IMR-90 (cell line): ENCODE data around the gene MX1. TPM values are rescaled to one million over a fixed set of nuclear protein-coding genes. Genes with fewer than 3 reads are reported as not detected.

Source experiments
- ATAC-seq: fragments of 200-7000 bp; cut with Tn5 transposase; 2 replicates; pipeline ENCODE4 v1.9.1; 2020; ENCODE audit warnings: low read depth, mild to moderate bottlenecking, moderate library complexity
- BruUV-seq: library from RNA; stranded (reverse); fragments of 400-500 nt; replicated peaks from 2 replicates; lab custom pipeline; 2021; lab: Mats Ljungman, UMichigan
- CTCF ChIA-PET: fragments of 300-600 bp; formaldehyde crosslinking; extraction: SDS; loops from one replicate; lab custom pipeline; 2021; ENCODE audit warnings: antibody characterized with exemption; lab: Yijun Ruan, JAX
- POLR2A ChIA-PET: fragments of 300-600 bp; sonication (Branson Sonifier 250); formaldehyde crosslinking; loops from one replicate; lab custom pipeline; 2022; ENCODE audit warnings: antibody characterized with exemption; ENCODE audit not compliant: unreplicated experiment; lab: Charles Lee
- DNase-seq: peaks from one replicate; pipeline ENCODE4 v3.0.0; 2013
- H2AFZ ChIP-seq: replicated peaks from 2 replicates; pipeline ENCODE3; 2013; ENCODE audit warnings: low read length, mild to moderate bottlenecking; ENCODE audit not compliant: poor library complexity
- H2AK5ac ChIP-seq: 2 replicates; pipeline ENCODE4 v1.6.1; 2013; ENCODE audit warnings: low read depth, low read length, inconsistent platforms
- H2AK9ac ChIP-seq: replicated peaks from 2 replicates; pipeline ENCODE3; 2013; ENCODE audit warnings: mild to moderate bottlenecking, low read depth, low read length, moderate library complexity; ENCODE audit not compliant: poor library complexity
- H2BK120ac ChIP-seq: 2 replicates; pipeline ENCODE4 v1.6.1; 2013; ENCODE audit warnings: low read depth, low read length, inconsistent platforms
- H2BK15ac ChIP-seq: 3 replicates; pipeline ENCODE4 v1.6.1; 2013; ENCODE audit warnings: low read depth, low read length, inconsistent platforms
- H2BK20ac ChIP-seq: 2 replicates; pipeline ENCODE4 v1.6.1; 2013; ENCODE audit warnings: low read depth, mild to moderate bottlenecking, inconsistent platforms, low read length, moderate library complexity
- H2BK5ac ChIP-seq: 2 replicates; pipeline ENCODE4 v1.6.1; 2013; ENCODE audit warnings: mild to moderate bottlenecking, low read depth, low read length, inconsistent platforms; ENCODE audit not compliant: poor library complexity, severe bottlenecking
- H3K14ac ChIP-seq: replicated peaks from 2 replicates; pipeline ENCODE4 v1.6.1; 2013; ENCODE audit warnings: low read depth, low read length, inconsistent platforms
- H3K18ac ChIP-seq: 2 replicates; pipeline ENCODE4 v1.6.1; 2013; ENCODE audit warnings: low read depth, low read length, control low read depth
- H3K23ac ChIP-seq: 2 replicates; pipeline ENCODE4 v1.6.1; 2013; ENCODE audit warnings: low read depth, low read length, inconsistent platforms
- H3K27ac ChIP-seq: 2 replicates; pipeline ENCODE4 v1.5.1; 2013; ENCODE audit warnings: mild to moderate bottlenecking, control low read depth, low read length; ENCODE audit not compliant: insufficient read depth
- H3K27me3 ChIP-seq: 2 replicates; pipeline ENCODE4 v1.6.1; 2013; ENCODE audit warnings: low read length; ENCODE audit not compliant: control insufficient read depth, insufficient read depth
- H3K36me3 ChIP-seq: 2 replicates; pipeline ENCODE4 v1.6.1; 2013; ENCODE audit warnings: low read length, mixed read lengths; ENCODE audit not compliant: control insufficient read depth, insufficient read depth
- H3K4ac ChIP-seq: 2 replicates; pipeline ENCODE4 v1.6.1; 2013; ENCODE audit warnings: low read depth, low read length, inconsistent platforms
- H3K4me1 ChIP-seq: 2 replicates; pipeline ENCODE4 v1.6.1; 2013; ENCODE audit warnings: low read length, mixed read lengths; ENCODE audit not compliant: control insufficient read depth, insufficient read depth
- H3K4me2 ChIP-seq: 2 replicates; pipeline ENCODE4 v1.6.1; 2013; ENCODE audit warnings: low read depth, mild to moderate bottlenecking, control low read depth, low read length, moderate library complexity
- H3K4me3 ChIP-seq: 2 replicates; pipeline ENCODE4 v1.5.1; 2013; ENCODE audit warnings: low read depth, mild to moderate bottlenecking, control low read depth, low read length, moderate library complexity; ENCODE audit not compliant: insufficient read depth
- H3K56ac ChIP-seq: 2 replicates; pipeline ENCODE4 v1.6.1; 2013; ENCODE audit warnings: low read length, inconsistent platforms; ENCODE audit not compliant: insufficient read depth; ENCODE audit errors: extremely low read depth
- H3K79me1 ChIP-seq, 2 experiments: 2 replicates each; pipeline ENCODE4 v1.6.1; 2013; ENCODE audit warnings: low read length in 2 of 2, inconsistent platforms in 1 of 2, low read depth in 1 of 2
- H3K9ac ChIP-seq: 2 replicates; pipeline ENCODE4 v1.6.1; 2013; ENCODE audit warnings: low read depth, low read length, control low read depth
- H3K9me1 ChIP-seq: 2 replicates; pipeline ENCODE4 v1.6.1; 2013; ENCODE audit warnings: low read length, inconsistent platforms; ENCODE audit not compliant: insufficient read depth
- H3K9me3 ChIP-seq: 2 replicates; pipeline ENCODE4 v1.6.1; 2013; ENCODE audit warnings: low read length; ENCODE audit not compliant: control insufficient read depth, insufficient read depth
- H4K20me1 ChIP-seq: 2 replicates; pipeline ENCODE4 v1.6.1; 2013; ENCODE audit warnings: low read length, inconsistent platforms; ENCODE audit not compliant: insufficient read depth
- H4K5ac ChIP-seq: 2 replicates; pipeline ENCODE4 v1.6.1; 2013; ENCODE audit warnings: mild to moderate bottlenecking, low read depth, low read length, control low read depth
- H4K8ac ChIP-seq, 2 experiments: 2 replicates each; pipeline ENCODE4 v1.6.1; 2013; ENCODE audit warnings: low read depth in 2 of 2, low read length in 2 of 2, control low read depth in 1 of 2, inconsistent platforms in 1 of 2
- H4K91ac ChIP-seq: 2 replicates; pipeline ENCODE4 v1.6.1; 2013; ENCODE audit warnings: low read depth, low read length, inconsistent platforms; ENCODE audit not compliant: insufficient read depth
- FOS ChIP-seq: fragments of 150-350 bp; IDR thresholded peaks from 2 replicates; pipeline ENCODE4 v1.6.1; 2016; ENCODE audit warnings: low read depth, low read length
- MAFK ChIP-seq: IDR thresholded peaks from 2 replicates; pipeline ENCODE4 v1.6.1; 2012; ENCODE audit warnings: low read depth, low read length, improper control_type of control experiment
- WGBS, 2 experiments: methylation state at CpG; one replicate each; pipeline versions ENCODE4 v1.1.5 to v1.1.7; 2013; ENCODE audit warnings: missing lambda C conversion rate in 2 of 2; ENCODE audit not compliant: insufficient read length in 1 of 2; ENCODE audit errors: extremely low coverage in 2 of 2; 5-methylcytosine and 5-hydroxymethylcytosine counted together
- dilution Hi-C: fragments of 300-500 bp; cut with HindIII; formaldehyde crosslinking; loops from one replicate; pipeline ENCODE4 v1.14.3; 2018; ENCODE audit warnings: low sequenced_read_pairs; ENCODE audit not compliant: unreplicated experiment
- in situ Hi-C: fragments of 300-500 bp; cut with MboI; formaldehyde crosslinking; loops from 3 replicates; pipeline ENCODE4 v1.14.3; 2019; ENCODE audit warnings: low sequenced_read_pairs, inconsistent platforms, mixed read lengths
- intact Hi-C: fragments of 100-400 bp; cut with micrococcal nuclease; formaldehyde crosslinking; loops from 2 replicates; pipeline ENCODE4 v1.10.0; 2022
- polyA plus RNA-seq, 3 experiments: library from polyadenylated mRNA; depleted of rRNA; stranded (reverse); fragments of >200 nt; gene quantifications; 2 replicates each; pipeline ENCODE4 v1.2.3, GENCODE V29; 2012; ENCODE audit warnings: low replicate concordance in 1 of 3
- total RNA-seq: library from RNA; depleted of rRNA; stranded (reverse); fragments of >200 nt; gene quantifications from 2 replicates; pipeline ENCODE4 v1.2.3, GENCODE V29; 2012

MX1 gene
- total and polyA plus RNA-seq, 2 of the 4 experiments (the other 2 are of a cell fraction) = 1.0 to 2.5 TPM

DNA sequence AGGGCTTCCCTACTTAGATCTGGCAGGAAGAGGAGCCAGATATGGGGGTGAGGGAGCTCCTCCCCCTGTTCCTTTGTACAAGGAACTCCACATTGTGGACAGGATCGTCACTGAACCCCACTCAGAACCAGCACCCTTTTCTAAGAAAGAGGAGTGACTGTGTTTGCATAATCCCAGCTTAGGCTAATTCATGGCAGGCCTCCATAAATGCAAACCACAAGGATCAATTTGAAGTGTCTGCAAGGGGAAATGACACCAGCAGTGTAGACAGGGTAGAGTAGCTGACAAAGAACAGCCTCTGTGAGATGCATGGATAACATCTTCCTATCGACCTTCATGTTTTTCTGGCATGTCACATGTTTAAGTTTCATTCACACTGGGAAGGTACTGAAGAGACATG is 11.7 kb downstream of the MX1 start:
- Histone ChIP-seq H3K18ac (no peak overlapping the region), H2AK9ac (no peak overlapping the region), H4K20me1 (no peaks in the 10 kb centered on the region; the same call in 1 of the 2 replicates), H3K4ac (no peak overlapping the region), H3K4me3 (no peak overlapping the region), H2BK15ac (no peak overlapping the region), H3K27ac (no peak overlapping the region), H3K14ac (no peak overlapping the region), H4K5ac (no peak overlapping the region), H2AK5ac (no peak overlapping the region), H3K9ac (no peak overlapping the region), H4K8ac (no peak overlapping the region), H2AFZ (no peak overlapping the region), H3K9me1 (no peaks in the 10 kb centered on the region), H2BK120ac (no peak overlapping the region), H3K4me2 (no peak overlapping the region), H2BK20ac (no peak overlapping the region), H3K36me3 (no peaks in the 10 kb centered on the region), H3K9me3 (no peaks in the 10 kb centered on the region), H3K4me1 (no peaks in the 10 kb centered on the region), H2BK5ac (no peak overlapping the region), H3K56ac (no peak overlapping the region), H3K79me1 (no peaks in the 10 kb centered on the region), H4K91ac (no peak overlapping the region), H3K27me3 (no peaks in the 10 kb centered on the region), H3K23ac (no peak overlapping the region)
- in situ Hi-C loops = no loop called here
- dilution Hi-C loops = no loop called here
- intact Hi-C loops = no loop called here
- WGBS, 2 experiments = no CpG with 5 or more reads among the region's 2 CpGs
- ChIA-PET POLR2A (no interaction called here), CTCF (no interaction called here)
- no TSS peak for BruUV-seq
- no peak for DNase-seq
- ATAC-seq = no peak
- TF ChIP-seq FOS (no peak), MAFK (no peak)
